Measurements from ENCODE around the gene REX1BD.
A peak's percentile ranks its signal among the peaks of the same experiment; 100 is the strongest.

Gene REX1BD

GRCh38 chr19:18616023-18616422 is 27.4 kb downstream of the REX1BD start:
- no peak for DNase-seq (ENCODE audit: low read depth)

- no peak for DNase-seq (ENCODE audit: low read depth)
Measured at GRCh38 chr19:18617562-18617961, 29.0 kb downstream of the REX1BD start.

GRCh38 chr19:18618236-18618635 is 29.6 kb downstream of the REX1BD start:
- no peak for DNase-seq (ENCODE audit: low read depth)

GRCh38 chr19:18620311-18620710 is 31.7 kb downstream of the REX1BD start:
- DNase-seq (ENCODE audit: low read depth) = no peak

GRCh38 chr19:18620902-18621301 is 32.3 kb downstream of the REX1BD start:
- no peak for DNase-seq (ENCODE audit: low read depth)

- no peak for DNase-seq (ENCODE audit: low read depth)
Measured at GRCh38 chr19:18626906-18627305, 38.3 kb downstream of the REX1BD start.

- DNase-seq (ENCODE audit: low read depth) = no peak
Measured at GRCh38 chr19:18629166-18630088, 40.8 kb downstream of the REX1BD start.

GRCh38 chr19:18633321-18633720 is 44.7 kb downstream of the REX1BD start:
- no peak for DNase-seq (ENCODE audit: low read depth)

GRCh38 chr19:18634612-18635297 is 46.2 kb downstream of the REX1BD start:
- no peak for DNase-seq (ENCODE audit: low read depth)

GRCh38 chr19:18635831-18636182 is 47.2 kb downstream of the REX1BD start:
- no peak for DNase-seq (ENCODE audit: low read depth)

GRCh38 chr19:18636183-18636968 is 47.8 kb downstream of the REX1BD start:
- peak; percentile 98 for DNase-seq (ENCODE audit: low read depth)

GRCh38 chr19:18636969-18637629 is 48.5 kb downstream of the REX1BD start, which contains the start of gene KLHL26:
Gene KLHL26 (plus strand): TSS chr19:18637028. CDS start chr19:18637055, 27 bp downstream.
- DNase-seq (ENCODE audit: low read depth) = no peak

GRCh38 chr19:18637673-18638630 is 49.4 kb downstream of the REX1BD start:
- DNase-seq (ENCODE audit: low read depth) = no peak

GRCh38 chr19:18639706-18640243 is 51.2 kb downstream of the REX1BD start:
- DNase-seq (ENCODE audit: low read depth) = no peak

Measured in activated T-helper 9 cell treated with anti-CD3 and anti-CD28 coated beads, Interleukin-2, amount 50 U/mL, for 16 hours (primary cell).